Keratinocyte (primary cell): ENCODE results near the gene AP4M1. TPM values are rescaled to one million over a fixed set of nuclear protein-coding genes. Genes with fewer than 3 reads are reported as not detected.

Source experiments
- DNase-seq: peaks from one replicate; pipeline ENCODE4 v3.0.0-alpha.2; 2011; ENCODE audit warnings: low read depth, missing footprints, low spot score
- FAIRE-seq: peaks from 2 replicates; lab custom pipeline; 2011; peaks lifted over from hg19 to GRCh38; lab: Jason Lieb, UNC
- H2AFZ ChIP-seq: 2 replicates; pipeline ENCODE4 v1.6.0; 2012; ENCODE audit warnings: low read length, control low read depth, inconsistent platforms; ENCODE audit not compliant: control insufficient read depth
- H3K27ac ChIP-seq: 2 replicates; pipeline ENCODE4 v1.5.1; 2011; ENCODE audit warnings: low read length; ENCODE audit not compliant: control insufficient read depth, insufficient read depth
- H3K27me3 ChIP-seq: 3 replicates; pipeline ENCODE4 v1.6.0; 2011; ENCODE audit warnings: low read length; ENCODE audit not compliant: control insufficient read depth, insufficient read depth; ENCODE audit errors: extremely low read depth
- H3K36me3 ChIP-seq, 2 experiments: 2 replicates in 1 of 2; 3 replicates in 1 of 2; pipeline ENCODE4 v1.5.1; 2011; ENCODE audit warnings: low read length in 2 of 2, mild to moderate bottlenecking in 1 of 2; ENCODE audit not compliant: control insufficient read depth in 2 of 2, insufficient read depth in 2 of 2; ENCODE audit errors: extremely low read depth in 1 of 2
- H3K4me1 ChIP-seq: 3 replicates; pipeline ENCODE4 v1.5.1; 2011; ENCODE audit warnings: low read length; ENCODE audit not compliant: control insufficient read depth, insufficient read depth; ENCODE audit errors: extremely low read depth
- H3K4me2 ChIP-seq: 3 replicates; pipeline ENCODE4 v1.6.0; 2011; ENCODE audit warnings: low read depth, low read length; ENCODE audit not compliant: control insufficient read depth, insufficient read depth; ENCODE audit errors: extremely low read depth
- H3K4me3 ChIP-seq, 3 experiments: fragments of 200-600 bp in 1 of 3; sonication (generic) in 1 of 3; 2 replicates in 2 of 3; 3 replicates in 1 of 3; pipeline ENCODE4 v1.5.1; 2011 to 2016; ENCODE audit warnings: low read length in 3 of 3, mild to moderate bottlenecking in 3 of 3, control low read depth in 2 of 3, inconsistent platforms in 1 of 3, low read depth in 1 of 3, mixed read lengths in 1 of 3, mixed run types in 1 of 3, moderate library complexity in 1 of 3; ENCODE audit not compliant: control insufficient read depth in 2 of 3, insufficient read depth in 2 of 3; ENCODE audit errors: extremely low read depth in 1 of 3
- H3K79me2 ChIP-seq: 2 replicates; pipeline ENCODE4 v1.6.0; 2012; ENCODE audit warnings: low read length; ENCODE audit not compliant: control insufficient read depth, insufficient read depth
- H3K9ac ChIP-seq: 3 replicates; pipeline ENCODE4 v1.6.0; 2011; ENCODE audit warnings: low read length; ENCODE audit not compliant: control insufficient read depth, insufficient read depth; ENCODE audit errors: extremely low read depth
- H3K9me1 ChIP-seq: 3 replicates; pipeline ENCODE4 v1.6.0; 2011; ENCODE audit warnings: low read length; ENCODE audit not compliant: control insufficient read depth, insufficient read depth; ENCODE audit errors: extremely low read depth
- H3K9me3 ChIP-seq: 2 replicates; pipeline ENCODE4 v1.5.1; 2012; ENCODE audit warnings: low read depth, low read length; ENCODE audit not compliant: control insufficient read depth
- H4K20me1 ChIP-seq: 3 replicates; pipeline ENCODE4 v1.6.0; 2011; ENCODE audit warnings: low read length; ENCODE audit not compliant: control insufficient read depth, insufficient read depth; ENCODE audit errors: extremely low read depth
- CTCF ChIP-seq, 3 experiments: IDR thresholded peaks in 1 of 3; conservative IDR thresholded peaks in 1 of 3; optimal IDR thresholded peaks in 1 of 3; 2 replicates in 2 of 3; 3 replicates in 1 of 3; pipeline versions ENCODE3 to v1.5.1; 2011; ENCODE audit warnings: low read length in 3 of 3, mild to moderate bottlenecking in 3 of 3, moderate library complexity in 2 of 3, control low read depth in 1 of 3, inconsistent platforms in 1 of 3; ENCODE audit not compliant: insufficient read depth in 2 of 3; ENCODE audit errors: extremely low read depth in 1 of 3
- EZH2 ChIP-seq: IDR thresholded peaks from one replicate; pipeline ENCODE4 v1.6.1; 2012; ENCODE audit warnings: inconsistent platforms, mild to moderate bottlenecking, low read length, moderate library complexity
- dilution Hi-C: fragments of 300-500 bp; cut with MboI; formaldehyde crosslinking; loops from one replicate; pipeline ENCODE4 v1.7.0; 2020; ENCODE audit warnings: low sequenced_read_pairs; ENCODE audit not compliant: extremely low pct_ligation_motif_present
- polyA plus RNA-seq, 5 experiments: library from polyadenylated mRNA; depleted of rRNA in 3 of 5; stranded (reverse) in 3 of 5; stranded (forward) in 1 of 5; unstranded in 1 of 5; fragments of >200 nt; gene quantifications; 1 replicate in 1 of 5; 2 replicates in 3 of 5; 3 replicates in 1 of 5; pipeline versions ENCODE4 v1.2.1 to v1.2.3, GENCODE V29; 2011 to 2012; ENCODE audit warnings: missing spikeins in 2 of 5, low read depth in 1 of 5, low replicate concordance in 1 of 5

Gene AP4M1
- polyA plus RNA-seq, 1 donor (not counting 4 experiments of a cell fraction or from before 2014, with no cell fraction given), result 14.2 TPM

GRCh38 chr7:100064162-100064561, 37.3 kb upstream of the AP4M1 start:
- DNase-seq (no peak), FAIRE-seq (no peak)
- dilution Hi-C loops, result no loop called here
- Histone ChIP-seq H3K9ac (no peak overlapping the region), H3K27me3 (no peaks in the 10 kb centered on the region), H3K4me3 (no peak overlapping the region), H3K9me3 (no peaks in the 10 kb centered on the region), H3K9me1 (no peaks in the 10 kb centered on the region), H3K79me2 (no peaks in the 10 kb centered on the region), H2AFZ (no peak overlapping the region), H3K4me1 (no peaks in the 10 kb centered on the region), H3K27ac (no peak overlapping the region), H3K36me3 (peaks cover 7 to 8% of the 10 kb centered on the region in 2 experiments), H3K4me2 (no peak overlapping the region), H4K20me1 (no peaks in the 10 kb centered on the region)
- TF ChIP-seq EZH2 (no peak), CTCF (optimal IDR thresholded peaks at IDR 0.05 in 1 of 3, IDR thresholded peaks at IDR 0.05 in 1 of 3, conservative IDR thresholded peaks at IDR 0.05 in 1 of 3; ENCODE audit: extremely low read depth in 1 of 3, insufficient read depth in 2 of 3, low read length in 3 of 3) (no peak)

GRCh38 chr7:100065452-100066186, 35.8 kb upstream of the AP4M1 start:
- peaks cover 16 to 17% of the 10 kb centered on the region in 2 experiments for H3K36me3 ChIP-seq
- no peaks in the 10 kb centered on the region for H3K4me1 ChIP-seq
- peaks cover 6% of the 10 kb centered on the region for H3K9me3 ChIP-seq
- dilution Hi-C loops, result no loop called here
- H3K4me3 ChIP-seq, result no peak overlapping the region
- no peak overlapping the region for H3K9ac ChIP-seq
- no peak for TF ChIP-seq EZH2
- TF ChIP-seq CTCF (optimal IDR thresholded peaks at IDR 0.05 in 1 of 3, IDR thresholded peaks at IDR 0.05 in 1 of 3, conservative IDR thresholded peaks at IDR 0.05 in 1 of 3; ENCODE audit: extremely low read depth in 1 of 3, insufficient read depth in 2 of 3, low read length in 3 of 3), result no peak
- no peak for DNase-seq
- no peaks in the 10 kb centered on the region for H3K79me2 ChIP-seq
- H3K27me3 ChIP-seq, result no peaks in the 10 kb centered on the region
- no peak overlapping the region for H2AFZ ChIP-seq
- no peaks in the 10 kb centered on the region for H4K20me1 ChIP-seq
- no peak overlapping the region for H3K27ac ChIP-seq
- H3K4me2 ChIP-seq, result no peak overlapping the region
- no peak for FAIRE-seq
- H3K9me1 ChIP-seq, result no peaks in the 10 kb centered on the region
